ENCODE data around the gene SETX.

Gene SETX

GRCh38 chr9:132214027-132214622 lies 140.7 kb downstream of the SETX start:
- no peak for TF ChIP-seq CSDC2 (CRISPR knock-in tag; IDR thresholded peaks at IDR 0.05)
- TF ChIP-seq CSRNP3 (CRISPR knock-in tag; IDR thresholded peaks at IDR 0.05) = no peak
- no peak for TF ChIP-seq TCF4 (CRISPR knock-in tag; IDR thresholded peaks at IDR 0.05; ENCODE audit: borderline replicate concordance)
- no peak for TF ChIP-seq ZNF70 (CRISPR knock-in tag; IDR thresholded peaks at IDR 0.05)
- no peak for TF ChIP-seq ZC3H10 (CRISPR knock-in tag; IDR thresholded peaks at IDR 0.05)
- no peak for TF ChIP-seq ESRRG (CRISPR knock-in tag; IDR thresholded peaks at IDR 0.05)
- no peak for TF ChIP-seq POU6F1 (CRISPR knock-in tag; IDR thresholded peaks at IDR 0.05; ENCODE audit: borderline replicate concordance, low read depth)
- no peak for TF ChIP-seq ARNTL (CRISPR knock-in tag; IDR thresholded peaks at IDR 0.05; ENCODE audit: borderline replicate concordance, low read depth)
- no peak for TF ChIP-seq ZFP3 (CRISPR knock-in tag; IDR thresholded peaks at IDR 0.05)
- no peak for TF ChIP-seq BACH2 (CRISPR knock-in tag; IDR thresholded peaks at IDR 0.05; ENCODE audit: borderline replicate concordance)
- no peak for TF ChIP-seq TSHZ2 (CRISPR knock-in tag; IDR thresholded peaks at IDR 0.05)
- peak; percentile 63; the same call in 1 of the 2 replicates for TF ChIP-seq PATZ1 (CRISPR knock-in tag; IDR thresholded peaks at IDR 0.05; ENCODE audit: borderline replicate concordance)
- peak; percentile 54; the same call in 1 of the 2 replicates for TF ChIP-seq CREB5 (CRISPR knock-in tag; IDR thresholded peaks at IDR 0.05; ENCODE audit: low read depth)
- TF ChIP-seq ISL1 (CRISPR knock-in tag; IDR thresholded peaks at IDR 0.05) = peak; percentile 24; the same call in 1 of the 2 replicates
- no peak for TF ChIP-seq ZNF565 (CRISPR knock-in tag; conservative IDR thresholded peaks at IDR 0.05; ENCODE audit: low read depth)
- no peak for TF ChIP-seq OSR1 (CRISPR knock-in tag; IDR thresholded peaks at IDR 0.05)
- TF ChIP-seq ZNF8 (CRISPR knock-in tag; IDR thresholded peaks at IDR 0.05) = no peak
- no peak for TF ChIP-seq TOX (CRISPR knock-in tag; IDR thresholded peaks at IDR 0.05; ENCODE audit: borderline replicate concordance)
- no peak for TF ChIP-seq GLIS3 (CRISPR knock-in tag; IDR thresholded peaks at IDR 0.05)
- peak; percentile 66; the same call in 1 of the 2 replicates for TF ChIP-seq SNAI2 (CRISPR knock-in tag; IDR thresholded peaks at IDR 0.05)
- peak; percentile 97 for ATAC-seq

GRCh38 chr9:132211570-132211969 lies 143.2 kb downstream of the SETX start:
- ATAC-seq = no peak
- TF ChIP-seq SNAI2 (CRISPR knock-in tag; IDR thresholded peaks at IDR 0.05) (no peak), TOX (CRISPR knock-in tag; IDR thresholded peaks at IDR 0.05; ENCODE audit: borderline replicate concordance) (no peak), PATZ1 (CRISPR knock-in tag; IDR thresholded peaks at IDR 0.05; ENCODE audit: borderline replicate concordance) (no peak), POU6F1 (CRISPR knock-in tag; IDR thresholded peaks at IDR 0.05; ENCODE audit: borderline replicate concordance, low read depth) (no peak), ARNTL (CRISPR knock-in tag; IDR thresholded peaks at IDR 0.05; ENCODE audit: borderline replicate concordance, low read depth) (no peak), ZNF8 (CRISPR knock-in tag; IDR thresholded peaks at IDR 0.05) (no peak), OSR1 (CRISPR knock-in tag; IDR thresholded peaks at IDR 0.05) (no peak), ZNF565 (CRISPR knock-in tag; conservative IDR thresholded peaks at IDR 0.05; ENCODE audit: low read depth) (no peak), ISL1 (CRISPR knock-in tag; IDR thresholded peaks at IDR 0.05) (no peak), PPARA (CRISPR knock-in tag; IDR thresholded peaks at IDR 0.05; ENCODE audit: borderline replicate concordance) (no peak), CSRNP3 (CRISPR knock-in tag; IDR thresholded peaks at IDR 0.05) (no peak), ZC3H10 (CRISPR knock-in tag; IDR thresholded peaks at IDR 0.05) (no peak), RARB (CRISPR knock-in tag; IDR thresholded peaks at IDR 0.05) (no peak)
